IPS-18c (cell line): Measurements from ENCODE around the gene GATB.

Experiments
- H3K4me3 ChIP-seq: 2 replicates; pipeline ENCODE4 v1.7.0; 2013; ENCODE audit warnings: low read depth, mild to moderate bottlenecking, low read length, moderate library complexity; ENCODE audit not compliant: insufficient read depth
- H3K9me3 ChIP-seq: one replicate; pipeline ENCODE4 v1.6.1; 2013; ENCODE audit warnings: mild to moderate bottlenecking, low read length, moderate library complexity; ENCODE audit not compliant: control insufficient read depth, insufficient read depth

The GATB gene

DNA sequence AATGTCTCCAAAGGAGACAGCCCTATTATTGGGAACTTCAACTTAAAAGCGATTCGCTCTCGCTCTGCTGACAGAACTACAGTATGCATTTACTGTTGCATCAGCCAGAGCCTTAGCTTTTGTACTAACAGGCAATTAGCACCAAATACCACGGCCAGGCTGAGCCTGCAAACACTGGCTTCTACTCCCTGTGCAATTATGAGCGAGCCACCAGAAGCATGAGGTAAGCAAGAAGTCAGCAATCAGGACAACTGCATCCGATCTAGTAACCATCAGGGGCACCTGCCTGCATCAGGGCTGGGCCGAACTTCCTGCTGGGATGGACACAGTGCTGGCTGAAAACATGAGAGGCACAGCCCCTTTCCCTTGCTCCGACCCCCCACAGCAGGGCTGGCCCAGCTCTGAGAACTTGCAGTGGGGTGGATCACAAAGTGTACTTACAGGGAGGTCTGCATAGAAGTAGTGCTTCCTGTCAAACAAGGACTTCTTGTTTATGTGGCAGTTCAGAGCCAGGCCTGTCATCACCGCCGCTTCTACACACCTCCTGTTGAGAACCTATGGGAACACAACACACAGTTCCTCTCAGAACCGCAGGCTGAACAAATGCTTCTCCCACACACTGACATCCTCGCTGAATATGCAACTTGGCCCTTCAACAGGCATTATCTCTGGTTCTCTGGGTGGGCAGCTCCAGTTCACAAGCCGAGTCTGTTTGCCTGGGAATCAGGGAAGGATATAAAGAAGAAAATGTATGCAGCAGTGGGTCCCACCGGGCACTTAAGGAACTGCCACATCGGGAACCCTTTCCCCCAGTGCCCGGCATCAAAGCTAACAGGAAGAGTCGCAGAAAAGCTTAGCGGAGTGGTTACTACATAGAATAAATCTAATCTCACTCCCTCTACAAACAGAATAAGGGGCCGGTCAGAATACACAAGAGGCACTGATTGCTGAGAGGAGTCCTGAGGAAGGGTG lies 41.5 kb downstream of the GATB start:
- no peak overlapping the region for H3K4me3 ChIP-seq

DNA sequence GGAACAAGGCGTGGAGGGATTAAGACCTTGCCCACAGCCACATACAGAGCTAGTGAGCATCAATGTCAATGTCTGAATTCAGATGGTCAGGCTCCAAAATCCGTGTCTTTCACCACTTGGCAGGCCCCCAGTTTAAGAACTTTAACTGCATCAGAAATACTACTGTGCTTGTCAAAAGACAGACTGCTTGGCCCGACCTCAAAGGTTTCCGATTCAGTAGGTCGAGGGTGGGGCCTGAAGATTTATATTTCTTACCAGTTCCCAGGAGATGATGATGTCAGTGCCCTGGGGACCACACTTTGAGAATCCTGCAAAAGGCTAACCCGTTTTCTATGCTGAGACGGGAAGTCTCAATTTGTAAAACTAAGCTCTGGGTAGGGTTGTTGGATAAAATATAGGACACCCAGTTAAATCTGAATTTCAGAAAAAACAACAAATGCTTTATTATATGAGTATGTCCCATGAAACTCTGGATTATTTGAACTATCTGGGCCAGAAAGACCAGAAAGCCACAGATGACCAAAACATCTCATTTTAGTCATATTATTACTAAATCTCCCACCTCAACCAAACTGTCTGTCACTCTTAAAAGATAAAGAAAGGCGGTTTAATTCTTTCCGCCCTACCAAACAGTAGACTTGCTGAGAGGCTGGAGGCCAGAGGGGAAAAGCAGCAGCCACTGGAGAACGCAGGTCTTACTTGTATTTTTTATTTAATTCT lies 42.7 kb downstream of the GATB start:
- Histone ChIP-seq H3K9me3 (no peaks in the 10 kb centered on the region), H3K4me3 (no peak overlapping the region)

More for the DNA sequence above, 41.5 kb downstream of the GATB start:
- no peaks in the 10 kb centered on the region for H3K9me3 ChIP-seq

DNA sequence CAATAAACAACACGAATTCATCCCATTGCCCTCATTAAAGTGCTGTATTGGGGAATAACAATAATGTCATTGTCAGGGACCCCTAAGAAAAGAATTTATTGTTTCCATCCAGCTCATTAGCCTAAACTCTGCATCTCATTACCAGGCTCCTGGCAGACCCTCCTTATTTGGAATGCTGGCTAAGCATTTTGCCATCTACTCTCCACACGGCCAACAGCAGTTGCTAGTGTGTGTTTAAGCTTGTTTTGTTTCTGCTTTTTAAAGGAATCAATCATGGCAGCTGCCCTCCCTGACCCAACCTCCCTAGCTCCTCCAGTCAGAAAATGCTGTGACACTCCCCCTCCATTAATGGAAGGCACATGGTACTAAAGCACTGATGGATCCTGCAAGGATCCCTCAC lies 43.5 kb downstream of the GATB start:
- Histone ChIP-seq H3K4me3 (no peak overlapping the region), H3K9me3 (no peaks in the 10 kb centered on the region)

DNA sequence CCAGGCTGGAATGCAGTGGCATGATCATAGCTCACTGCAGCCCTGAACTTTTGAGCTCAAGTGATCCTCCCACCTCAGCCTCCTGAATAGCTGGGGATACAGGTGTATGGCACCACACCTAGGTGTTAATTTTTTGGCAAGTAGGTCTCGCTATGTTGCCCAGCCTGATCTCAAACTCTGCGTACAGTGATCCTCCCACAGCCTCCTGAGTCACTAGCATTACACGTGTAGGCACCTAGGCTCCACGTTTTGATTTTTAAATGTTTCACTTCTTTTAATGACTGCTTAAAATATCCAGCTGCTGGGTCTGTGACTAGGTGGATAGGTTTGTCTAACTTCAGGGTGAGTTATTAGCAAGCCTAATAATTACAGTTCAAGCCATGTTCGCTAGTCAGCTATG lies 44.5 kb downstream of the GATB start:
- Histone ChIP-seq H3K4me3 (no peak overlapping the region), H3K9me3 (no peaks in the 10 kb centered on the region)

DNA sequence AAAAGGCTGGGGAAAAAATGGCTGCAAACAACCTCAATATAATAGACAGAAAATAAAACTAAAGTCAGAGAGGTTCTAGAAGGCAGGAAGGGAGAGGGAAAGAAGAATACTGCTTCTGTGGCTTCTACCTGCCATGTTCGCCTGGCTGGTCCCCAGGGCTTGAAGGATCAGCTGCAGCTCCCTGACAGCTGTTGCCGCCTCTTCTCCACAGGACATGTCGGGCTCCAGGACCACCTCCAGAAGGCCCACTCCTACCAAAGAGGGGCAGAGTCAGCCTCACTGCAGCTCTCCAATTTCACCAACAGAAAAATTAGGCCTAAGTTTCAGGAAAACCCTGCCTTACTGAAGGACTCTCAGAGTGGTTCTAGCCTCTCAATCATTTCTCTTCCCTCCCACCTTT lies 44.9 kb downstream of the GATB start:
- Histone ChIP-seq H3K4me3 (no peak overlapping the region), H3K9me3 (no peaks in the 10 kb centered on the region)

DNA sequence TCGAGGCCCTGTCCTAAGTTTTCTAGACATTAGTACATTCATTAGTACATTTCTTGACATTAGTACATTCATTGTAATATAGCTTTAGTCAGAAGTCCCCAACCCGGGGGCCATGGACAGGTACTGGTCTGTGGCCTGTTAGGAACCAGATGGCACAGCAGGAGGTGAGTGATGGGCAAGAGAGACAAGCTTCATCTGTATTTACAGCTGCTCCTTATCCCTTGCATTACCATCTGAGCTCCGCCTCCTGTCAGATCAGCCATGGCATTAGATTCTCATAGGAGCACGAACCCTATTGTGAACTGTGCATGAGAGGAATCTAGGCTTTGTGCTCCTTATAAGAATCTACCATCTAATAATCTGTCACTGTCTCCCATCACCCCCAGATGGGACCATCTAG lies 48.0 kb downstream of the GATB start:
- Histone ChIP-seq H3K4me3 (no peak overlapping the region), H3K9me3 (no peaks in the 10 kb centered on the region)

DNA sequence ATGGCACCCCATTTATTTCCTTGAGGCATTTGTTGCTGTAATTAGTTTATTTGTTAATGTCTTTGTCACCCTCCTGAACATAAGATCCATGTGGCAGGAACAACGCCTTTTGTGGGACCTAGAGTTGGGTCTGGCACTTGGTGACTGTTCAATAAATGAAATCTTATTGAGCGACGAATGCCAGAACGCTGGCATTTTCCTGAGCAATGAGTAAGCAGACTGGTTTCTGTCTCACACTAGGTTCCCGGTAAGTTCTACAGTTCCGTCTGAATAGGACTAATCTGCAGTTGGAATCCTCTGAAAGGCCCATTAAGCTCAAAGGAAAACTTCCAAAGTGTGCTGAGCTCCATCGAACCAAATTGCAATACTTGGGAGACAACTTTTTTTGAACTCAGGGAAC lies 49.2 kb downstream of the GATB start:
- no peak overlapping the region for H3K4me3 ChIP-seq
- no peaks in the 10 kb centered on the region for H3K9me3 ChIP-seq

DNA sequence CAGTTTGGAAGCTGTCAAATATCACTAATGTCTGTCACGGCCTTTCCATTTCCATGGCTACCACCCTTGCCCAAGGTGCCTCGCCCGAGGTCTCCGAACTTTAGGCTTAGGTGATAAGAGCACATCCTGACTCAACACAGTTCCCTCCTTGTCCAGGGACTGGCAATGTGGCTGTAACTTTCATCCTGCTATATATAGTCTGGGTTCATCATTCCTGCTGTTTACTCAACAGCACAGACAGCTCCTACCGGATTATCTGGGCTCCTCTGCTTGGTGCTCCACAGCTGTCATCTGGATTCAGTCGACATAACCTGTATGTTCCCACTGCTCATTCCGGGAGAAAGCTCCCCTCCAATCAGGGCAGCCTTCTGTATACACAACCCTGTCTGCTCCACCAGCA lies 51.2 kb downstream of the GATB start:
- H3K4me3 ChIP-seq, result no peak overlapping the region
- H3K9me3 ChIP-seq, result no peaks in the 10 kb centered on the region

DNA sequence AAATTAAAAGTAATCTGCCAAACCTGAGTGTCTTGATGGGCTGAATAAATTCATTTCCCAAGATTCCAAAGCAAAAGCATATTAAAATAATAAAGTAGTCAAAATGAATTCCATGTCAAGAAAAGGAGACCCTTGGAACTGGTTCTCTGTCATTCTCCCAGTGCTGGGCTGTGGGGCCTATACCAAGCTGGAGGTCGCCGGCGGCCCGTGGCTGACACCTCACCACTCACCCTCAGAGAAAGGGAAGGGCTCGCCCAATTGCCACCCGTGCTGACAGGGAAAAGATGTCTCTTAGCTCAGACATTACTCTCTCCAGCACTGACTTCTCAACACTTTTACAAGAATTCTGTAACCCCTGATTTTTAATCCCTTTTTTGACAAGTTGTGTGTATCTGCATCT lies 51.7 kb downstream of the GATB start:
- Histone ChIP-seq H3K9me3 (no peaks in the 10 kb centered on the region), H3K4me3 (no peak overlapping the region)

DNA sequence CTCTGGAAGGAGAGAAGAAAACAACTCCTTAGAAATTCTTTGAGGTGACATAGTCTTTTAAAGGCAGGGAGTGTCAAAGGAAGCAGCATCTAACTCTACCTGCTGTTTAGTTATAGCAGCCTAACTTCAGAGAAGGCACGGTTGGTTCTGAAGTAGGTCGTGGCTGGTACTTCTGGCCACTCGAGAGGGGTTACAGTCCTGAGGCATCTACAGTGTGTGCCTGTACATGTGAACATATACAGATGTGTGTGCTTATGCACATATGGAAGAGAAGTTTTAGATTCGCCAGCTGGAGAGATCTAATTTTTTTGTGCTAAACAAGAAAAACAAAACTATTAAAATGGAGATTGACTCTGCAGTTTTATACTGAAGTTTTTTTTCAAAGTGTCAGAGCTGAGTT lies 52.7 kb downstream of the GATB start:
- Histone ChIP-seq H3K9me3 (no peaks in the 10 kb centered on the region), H3K4me3 (no peak overlapping the region)

DNA sequence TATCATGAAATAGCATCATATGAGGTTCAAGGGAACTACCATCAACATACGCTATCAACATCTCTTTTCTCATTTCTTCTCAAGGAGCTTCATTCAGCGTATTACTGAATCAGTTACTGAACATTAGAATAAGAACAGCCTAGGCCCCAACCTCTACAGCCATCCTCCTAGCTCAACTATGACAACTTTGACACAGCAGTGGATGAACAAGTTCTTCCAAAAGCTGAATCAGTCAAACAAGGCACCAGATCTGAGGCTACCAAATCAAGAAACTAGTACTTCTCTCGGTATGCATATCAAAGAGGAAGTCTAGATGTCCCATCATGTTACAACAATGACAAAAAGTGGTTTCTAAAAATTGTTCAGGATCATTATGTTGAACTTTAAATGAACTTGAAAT lies 57.4 kb downstream of the GATB start:
- no peaks in the 10 kb centered on the region for H3K9me3 ChIP-seq
- no peak overlapping the region for H3K4me3 ChIP-seq

DNA sequence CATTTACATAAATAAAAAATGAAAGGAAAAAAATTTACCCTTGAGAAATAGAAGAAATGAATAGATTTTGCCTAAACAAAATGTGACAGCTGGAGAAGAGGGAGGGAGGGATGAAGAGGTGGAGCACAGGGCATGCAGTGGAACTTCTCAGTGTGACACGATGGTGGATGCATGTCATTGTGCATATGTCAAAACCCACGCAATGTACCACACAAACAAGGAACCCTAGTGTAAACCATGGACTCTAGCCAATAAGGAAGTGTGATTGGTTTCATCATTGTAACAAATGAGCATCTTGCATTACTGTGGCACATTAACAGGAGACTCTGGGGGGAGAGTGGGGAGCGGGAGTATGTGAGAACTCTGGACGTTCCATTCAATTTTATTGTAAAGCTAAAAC lies 58.6 kb downstream of the GATB start:
- Histone ChIP-seq H3K9me3 (no peaks in the 10 kb centered on the region), H3K4me3 (no peak overlapping the region)

DNA sequence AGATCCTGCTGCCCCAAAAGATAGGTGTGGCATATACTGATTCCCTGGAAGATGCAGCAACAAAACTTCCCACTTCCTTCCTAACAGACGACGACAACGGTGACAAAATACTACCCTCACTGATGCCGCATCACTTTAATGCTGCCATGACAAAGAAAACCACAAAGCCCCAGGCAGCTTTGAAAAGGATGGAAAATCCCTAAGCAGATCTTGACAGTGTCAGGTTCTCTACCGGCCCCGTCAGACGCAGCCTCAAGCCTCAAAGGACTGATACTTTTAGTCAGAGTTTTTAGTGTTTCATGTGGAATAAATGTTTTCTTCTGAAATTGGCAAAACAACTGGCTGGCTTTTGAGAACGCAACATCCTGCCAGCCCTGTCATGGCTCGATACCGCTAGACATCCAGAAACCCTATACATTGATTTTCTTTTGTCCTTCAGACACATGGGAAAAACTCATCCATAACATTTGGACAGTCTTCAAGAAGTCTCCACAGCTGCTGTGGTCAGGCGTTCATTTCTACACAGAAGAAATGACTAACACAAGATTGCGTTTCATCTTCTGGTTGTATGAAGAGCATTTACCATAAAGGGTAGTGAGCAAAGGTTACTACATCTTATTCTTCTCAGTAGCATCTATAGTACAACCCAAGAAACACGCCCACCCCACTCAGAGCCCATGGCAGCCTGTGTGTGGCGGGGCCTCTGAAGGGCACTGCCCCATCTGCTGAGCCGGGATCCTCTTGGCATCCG lies 60.1 kb downstream of the GATB start:
- H3K4me3 ChIP-seq, result no peak overlapping the region
- no peaks in the 10 kb centered on the region for H3K9me3 ChIP-seq

DNA sequence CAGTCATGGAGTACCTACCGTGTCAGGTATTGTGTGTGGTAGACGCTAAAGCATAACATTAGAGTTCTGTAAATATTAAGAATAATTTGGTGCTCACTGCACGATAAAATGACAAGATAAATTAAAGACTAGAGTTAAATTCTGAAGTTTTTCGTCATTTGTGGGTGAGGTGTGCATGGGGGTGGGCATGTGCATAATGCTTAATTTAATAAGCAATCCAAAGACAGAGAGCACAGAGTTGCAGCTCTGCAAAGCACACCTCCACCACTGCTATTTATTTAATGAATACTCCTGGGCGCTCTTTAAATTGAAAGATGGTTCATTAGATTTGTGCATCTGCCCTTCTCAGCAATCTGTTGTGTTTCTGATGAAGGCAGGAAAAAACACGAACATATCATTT lies 62.6 kb downstream of the GATB start:
- no peak overlapping the region for H3K4me3 ChIP-seq
- H3K9me3 ChIP-seq, result no peaks in the 10 kb centered on the region

DNA sequence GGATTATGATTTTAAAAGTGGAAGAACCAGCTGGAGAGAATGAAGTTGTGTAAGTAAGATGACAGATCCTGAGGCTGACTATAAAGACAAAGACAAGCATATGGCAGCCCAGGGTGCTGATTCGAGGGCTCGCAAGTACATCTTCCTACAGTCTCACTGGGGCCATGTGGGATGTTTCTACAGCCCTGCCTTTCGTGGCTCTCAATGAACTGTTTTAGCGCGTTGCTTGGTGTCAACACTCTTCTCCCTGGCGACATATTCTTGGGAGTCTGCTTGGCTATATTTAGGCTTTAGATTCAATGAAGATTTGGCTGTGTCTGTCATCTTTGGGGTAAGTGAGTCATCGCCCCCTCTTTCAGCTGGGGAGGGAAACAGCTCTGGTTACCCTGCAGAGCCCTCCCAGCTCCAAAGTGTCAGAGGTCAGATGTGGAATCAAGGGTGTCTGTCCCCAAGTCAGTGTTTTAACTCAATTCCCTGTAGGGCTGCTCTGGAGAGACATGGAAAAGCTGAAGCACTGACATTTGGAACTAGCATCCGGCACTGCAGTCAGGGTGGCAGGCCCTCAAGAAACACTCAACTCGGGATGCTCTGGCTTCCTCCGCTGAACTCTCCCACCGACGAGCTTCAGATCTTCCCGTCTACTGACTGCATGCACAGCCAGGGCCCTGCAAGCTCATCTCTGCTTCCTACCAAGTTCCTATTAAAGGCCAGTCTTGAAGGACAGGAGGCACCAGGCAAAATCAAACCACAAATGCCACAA lies 65.7 kb downstream of the GATB start:
- no peak overlapping the region for H3K4me3 ChIP-seq
- H3K9me3 ChIP-seq, result no peaks in the 10 kb centered on the region

DNA sequence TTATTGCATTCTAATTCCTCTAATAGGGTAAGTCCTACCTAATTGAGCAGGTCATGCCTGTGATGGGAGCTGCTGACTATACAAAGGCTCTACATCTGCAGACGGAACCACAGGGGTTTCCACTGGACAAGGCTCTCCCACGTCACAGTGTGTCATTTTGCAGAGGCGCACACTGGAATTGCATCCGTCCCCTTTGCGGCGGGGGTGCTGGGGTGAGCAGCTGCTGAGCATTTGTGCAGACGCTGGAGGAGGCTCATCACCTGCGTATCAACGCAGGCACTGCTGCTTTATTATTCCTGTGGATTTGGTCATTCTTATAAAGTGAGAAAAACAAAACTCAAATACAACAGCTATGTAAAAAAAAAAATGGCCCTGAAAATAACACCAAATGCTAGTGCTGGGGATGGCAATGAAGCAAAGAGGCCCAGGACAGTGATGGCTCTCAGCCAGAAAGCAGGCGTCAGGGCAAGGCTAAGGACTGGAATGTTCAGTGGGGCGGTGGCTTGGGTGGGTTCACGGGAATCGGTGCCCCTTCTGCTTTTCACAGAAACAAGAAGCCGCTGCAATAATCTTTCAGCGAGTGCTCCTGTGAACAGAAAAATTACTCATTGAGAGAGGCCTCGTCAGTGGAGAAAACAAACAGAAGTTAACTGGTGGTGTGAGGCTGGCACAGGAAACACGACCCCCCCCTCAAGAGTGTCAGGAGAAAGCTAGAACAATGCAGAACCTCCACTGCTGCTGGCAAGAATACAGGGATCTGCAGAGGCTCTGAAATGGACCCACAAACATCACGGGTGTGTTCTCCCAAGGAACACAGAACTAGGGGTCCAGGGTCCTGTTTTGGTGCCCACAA lies 67.8 kb downstream of the GATB start:
- Histone ChIP-seq H3K4me3 (no peak overlapping the region), H3K9me3 (no peaks in the 10 kb centered on the region)
